ENCODE data around the gene HACE1. TPM values are rescaled to one million over a fixed set of nuclear protein-coding genes. Genes with fewer than 3 reads are reported as not detected.
"Not testable (repeated sequence)": the region's sequence is repeated elsewhere in the genome, so short reads cannot be mapped to it uniquely, and the experiment has no call there.

The HACE1 gene
- polyA plus RNA-seq (ENCODE audit: insufficient read length), result 9.4 TPM

GRCh38 chr6:104859225-104860146, at the start of gene HACE1:
Gene HACE1, minus strand, starts transcription at chr6:104859919. Its CDS starts 277 bp downstream, at chr6:104859642.
- DNase-seq, result peak; percentile 91

- DNase-seq, result no peak
Measured at GRCh38 chr6:104908888-104909525, 49.3 kb upstream of the HACE1 start.

- DNase-seq, result no peak
Measured at GRCh38 chr6:104908031-104908887, 48.5 kb upstream of the HACE1 start.

- not testable (repeated sequence) for DNase-seq
Measured at GRCh38 chr6:104898893-104899292, 39.2 kb upstream of the HACE1 start.

- DNase-seq, result no peak
Measured at GRCh38 chr6:104896914-104897313, 37.2 kb upstream of the HACE1 start.

GRCh38 chr6:104888066-104888465, 28.3 kb upstream of the HACE1 start:
- no peak for DNase-seq

GRCh38 chr6:104887350-104887749, 27.6 kb upstream of the HACE1 start:
- peak; percentile 34 for DNase-seq

GRCh38 chr6:104885518-104886043, 25.9 kb upstream of the HACE1 start:
- DNase-seq, result no peak

GRCh38 chr6:104884867-104885517, 25.3 kb upstream of the HACE1 start:
- DNase-seq, result no peak

- DNase-seq, result no peak
Measured at GRCh38 chr6:104881964-104882668, 22.4 kb upstream of the HACE1 start.

- DNase-seq, result no peak
Measured at GRCh38 chr6:104862456-104862855, 2.7 kb upstream of the HACE1 start.

- DNase-seq, result no peak
Measured at GRCh38 chr6:104860221-104860620, 502 bp upstream of the HACE1 start.

GRCh38 chr6:104858642-104859041, 1.1 kb downstream of the HACE1 start:
- no peak for DNase-seq

GRCh38 chr6:104855507-104855906, 4.2 kb downstream of the HACE1 start:
- DNase-seq, result no peak

GRCh38 chr6:104847721-104848120, 12.0 kb downstream of the HACE1 start:
- DNase-seq, result not testable (repeated sequence)

GRCh38 chr6:104843229-104843628, 16.5 kb downstream of the HACE1 start:
- no peak for DNase-seq

- DNase-seq, result no peak
Measured at GRCh38 chr6:104837158-104837557, 22.6 kb downstream of the HACE1 start.

GRCh38 chr6:104836479-104837020, 23.2 kb downstream of the HACE1 start:
- not testable (repeated sequence) for DNase-seq

- DNase-seq, result no peak
Measured at GRCh38 chr6:104835782-104836181, 23.9 kb downstream of the HACE1 start.

GRCh38 chr6:104829183-104829958, 30.3 kb downstream of the HACE1 start:
- no peak for DNase-seq

Measured in hindlimb muscle (tissue), 1 donor.